WERI-Rb-1 (cell line): ENCODE measurements around the gene CDK2AP2.

Experiments
- DNase-seq: peaks from one replicate; pipeline ENCODE4 v3.0.0-alpha.2; 2020
- H3K27ac ChIP-seq: fragments of 250-450 bp; sonication (Bioruptor Pico); 2 replicates; pipeline ENCODE4 v1.5.1; 2020; ENCODE audit warnings: mild to moderate bottlenecking, moderate library complexity
- H3K27me3 ChIP-seq: fragments of 250-450 bp; sonication (Bioruptor Pico); 2 replicates; pipeline ENCODE4 v1.5.1; 2021; ENCODE audit warnings: mild to moderate bottlenecking, low read depth, moderate library complexity; ENCODE audit not compliant: insufficient read depth, severe bottlenecking
- H3K36me3 ChIP-seq: fragments of 250-450 bp; sonication (Bioruptor Pico); 2 replicates; pipeline ENCODE4 v1.5.1; 2020; ENCODE audit warnings: mild to moderate bottlenecking, moderate library complexity
- H3K4me3 ChIP-seq: 2 replicates; pipeline ENCODE4 v1.5.1; 2011; ENCODE audit warnings: low read depth, mild to moderate bottlenecking, control low read depth, low read length
- H3K9me3 ChIP-seq: fragments of 250-450 bp; sonication (Bioruptor Pico); 2 replicates; pipeline ENCODE4 v1.5.1; 2021; ENCODE audit warnings: mild to moderate bottlenecking, moderate library complexity; ENCODE audit not compliant: severe bottlenecking
- CTCF ChIP-seq: IDR thresholded peaks from 2 replicates; pipeline ENCODE4 v1.5.1; 2011; ENCODE audit warnings: low read depth, mild to moderate bottlenecking, control low read depth, inconsistent platforms, low read length

CDK2AP2 gene

GRCh38 chr11:67499808-67500483, 8.0 kb downstream of the CDK2AP2 start:
- Histone ChIP-seq H3K36me3 (peaks cover 61% of the 10 kb centered on the region), H3K27me3 (no peaks in the 10 kb centered on the region), H3K4me3 (no peak overlapping the region), H3K27ac (no peak overlapping the region), H3K9me3 (no peaks in the 10 kb centered on the region)
- no peak for DNase-seq
- TF ChIP-seq CTCF: no peak

DNA sequence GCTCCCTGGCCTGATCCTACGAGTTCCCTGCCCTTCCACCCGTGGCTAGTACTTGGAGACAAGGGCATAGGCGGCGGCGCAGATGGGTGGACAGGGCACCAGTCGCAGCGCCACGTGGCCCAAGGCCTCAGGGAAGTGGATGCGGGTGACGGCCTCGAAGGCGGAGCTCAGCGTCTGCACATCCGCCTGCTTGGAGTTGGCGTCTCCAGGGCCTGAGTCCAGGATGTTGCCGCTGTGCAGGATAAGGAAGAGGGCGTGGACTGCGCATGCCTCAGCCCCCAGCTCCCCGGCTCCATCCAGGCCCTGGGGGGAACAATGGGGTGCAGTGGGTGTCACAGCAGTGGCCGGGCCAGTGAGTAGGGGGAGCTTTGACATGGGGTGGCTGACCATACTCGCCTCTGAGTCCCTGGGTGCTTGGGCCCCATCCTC, 9.4 kb downstream of the CDK2AP2 start:
- TF ChIP-seq CTCF: no peak
- no peaks in the 10 kb centered on the region for H3K9me3 ChIP-seq
- H3K27ac ChIP-seq: no peak overlapping the region
- no peak for DNase-seq
- no peak overlapping the region for H3K4me3 ChIP-seq
- H3K27me3 ChIP-seq: no peaks in the 10 kb centered on the region
- peaks cover 65% of the 10 kb centered on the region for H3K36me3 ChIP-seq

GRCh38 chr11:67497656-67498291, 10.2 kb downstream of the CDK2AP2 start:
- Histone ChIP-seq H3K36me3 (peaks cover 70% of the 10 kb centered on the region), H3K27ac (no peak overlapping the region), H3K27me3 (no peaks in the 10 kb centered on the region), H3K4me3 (no peak overlapping the region), H3K9me3 (no peaks in the 10 kb centered on the region)
- DNase-seq: no peak
- no peak for TF ChIP-seq CTCF

DNA sequence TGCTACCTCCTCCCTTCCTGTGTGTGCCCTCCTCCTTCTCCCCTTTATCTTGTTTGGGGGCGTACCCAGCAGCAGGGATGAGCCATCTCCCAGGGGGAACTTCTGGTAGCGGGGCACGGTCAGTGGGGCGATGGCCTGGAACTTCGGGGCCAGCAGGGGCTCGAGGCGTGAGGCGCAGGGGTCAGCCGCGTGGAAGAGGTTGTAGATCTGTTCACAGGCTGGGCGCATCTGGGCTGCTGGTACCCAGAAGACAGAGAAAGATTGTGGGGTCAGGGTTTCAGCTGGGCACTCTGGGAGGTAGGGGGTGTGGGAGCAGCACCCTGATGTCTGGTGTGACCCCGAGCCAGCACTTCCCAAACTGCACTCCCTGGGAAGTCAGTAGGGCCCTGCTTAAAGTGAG, 11.8 kb downstream of the CDK2AP2 start:
- no peak overlapping the region for H3K27ac ChIP-seq
- peaks cover 70% of the 10 kb centered on the region for H3K36me3 ChIP-seq
- no peak overlapping the region for H3K4me3 ChIP-seq
- DNase-seq: peak; percentile 4
- TF ChIP-seq CTCF: no peak
- no peaks in the 10 kb centered on the region for H3K9me3 ChIP-seq
- H3K27me3 ChIP-seq: no peaks in the 10 kb centered on the region

GRCh38 chr11:67495234-67496005, 12.5 kb downstream of the CDK2AP2 start:
- no peak for DNase-seq
- H3K27ac ChIP-seq: no peak overlapping the region
- TF ChIP-seq CTCF: no peak
- no peaks in the 10 kb centered on the region for H3K27me3 ChIP-seq
- H3K4me3 ChIP-seq: no peak overlapping the region
- no peaks in the 10 kb centered on the region for H3K9me3 ChIP-seq
- H3K36me3 ChIP-seq: peaks cover 70% of the 10 kb centered on the region
